Spinal cord (tissue), 10 donors: ENCODE results near the gene SDR42E1. TPM values are rescaled to one million over a fixed set of nuclear protein-coding genes. Genes with fewer than 3 reads are reported as not detected.

Source experiments
- DNase-seq, 6 donors: peaks; one replicate each; pipeline versions ENCODE4 v3.0.0 to v3.0.0-alpha.2; 2013 to 2015; ENCODE audit warnings: low spot score in 6 of 6, low read depth in 4 of 6
- H3K27ac ChIP-seq: one replicate; pipeline ENCODE4 v1.5.1; 2013; ENCODE audit warnings: low read depth, low read length, control low read depth
- H3K27me3 ChIP-seq: one replicate; pipeline ENCODE4 v1.6.1; 2013; ENCODE audit warnings: low read length; ENCODE audit not compliant: control insufficient read depth, insufficient read depth
- H3K36me3 ChIP-seq: one replicate; pipeline ENCODE4 v1.6.1; 2013; ENCODE audit warnings: low read length; ENCODE audit not compliant: control insufficient read depth, insufficient read depth
- H3K4me1 ChIP-seq: one replicate; pipeline ENCODE4 v1.6.1; 2013; ENCODE audit warnings: low read length; ENCODE audit not compliant: control insufficient read depth, insufficient read depth
- H3K4me3 ChIP-seq: one replicate; pipeline ENCODE4 v1.5.1; 2013; ENCODE audit warnings: low read depth, low read length, control low read depth
- H3K9me3 ChIP-seq: one replicate; pipeline ENCODE4 v1.6.1; 2013; ENCODE audit warnings: low read length; ENCODE audit not compliant: control insufficient read depth, insufficient read depth
- WGBS: methylation state at CpG from one replicate; pipeline ENCODE4 v1.1.5; 2013; ENCODE audit warnings: missing lambda C conversion rate; ENCODE audit not compliant: insufficient coverage; 5-methylcytosine and 5-hydroxymethylcytosine counted together
- long read RNA-seq, 4 donors: transcript quantifications; one replicate each; lab custom pipeline, GENCODE V29; 2026
- polyA plus RNA-seq, 2 donors: library from polyadenylated mRNA; unstranded; fragments of 120-200 nt; gene quantifications; one replicate each; pipeline ENCODE4 v1.2.1, GENCODE V29; 2013; ENCODE audit not compliant: insufficient read length in 2 of 2
- total RNA-seq, 2 donors: library from RNA; depleted of rRNA in 1 of 2; stranded (reverse); fragments of 120-200 nt in 1 of 2; fragments of >200 nt in 1 of 2; gene quantifications; one replicate each; pipeline versions ENCODE4 v1.2.3 to v1.2.4, GENCODE V29; 2013 to 2014
- donor health status: healthy.

SDR42E1 gene, protein sequence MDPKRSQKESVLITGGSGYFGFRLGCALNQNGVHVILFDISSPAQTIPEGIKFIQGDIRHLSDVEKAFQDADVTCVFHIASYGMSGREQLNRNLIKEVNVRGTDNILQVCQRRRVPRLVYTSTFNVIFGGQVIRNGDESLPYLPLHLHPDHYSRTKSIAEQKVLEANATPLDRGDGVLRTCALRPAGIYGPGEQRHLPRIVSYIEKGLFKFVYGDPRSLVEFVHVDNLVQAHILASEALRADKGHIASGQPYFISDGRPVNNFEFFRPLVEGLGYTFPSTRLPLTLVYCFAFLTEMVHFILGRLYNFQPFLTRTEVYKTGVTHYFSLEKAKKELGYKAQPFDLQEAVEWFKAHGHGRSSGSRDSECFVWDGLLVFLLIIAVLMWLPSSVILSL
- total RNA-seq, result 1 to 10 TPM in 1 of 2 donors, under 1 TPM in 1; 0.79 to 1.4 TPM
- 1 to 10 TPM in 1 of 2 donors, under 1 TPM in 1; 0.48 to 1.2 TPM for polyA plus RNA-seq
- long read RNA-seq, donor 1, result 0 reads
- long read RNA-seq, donor 2, result 0 reads
- long read RNA-seq, donor 3, result 0 reads
- long read RNA-seq, donor 4, full-length matches to known transcripts, result 3 of 3 reads
- long read RNA-seq, donor 4, partial matches to known transcripts, result 0 of 3 reads
- long read RNA-seq, donor 4, other reads (novel, unspliced or antisense), result 0 of 3 reads

- Histone ChIP-seq H3K36me3 (no peaks in the 10 kb centered on the region), H3K27ac (no peak within 1 kb of the TSS), H3K9me3 (peaks cover 8% of the 10 kb centered on the region), H3K4me3 (no peak within 1 kb of the TSS), H3K27me3 (peaks cover 7% of the 10 kb centered on the region), H3K4me1 (no peaks in the 10 kb centered on the region)
- peak in 1 of 6 donors; percentile 63 for DNase-seq
- 15% methylated on average over 32 of the region's 32 CpGs for WGBS
Measured at GRCh38 chr16:82011199-82011641, at the start of gene SDR42E1. Gene SDR42E1, minus strand, starts transcription at chr16:82011470. Its CDS starts 10,612 bp downstream, at chr16:82000858.

DNA sequence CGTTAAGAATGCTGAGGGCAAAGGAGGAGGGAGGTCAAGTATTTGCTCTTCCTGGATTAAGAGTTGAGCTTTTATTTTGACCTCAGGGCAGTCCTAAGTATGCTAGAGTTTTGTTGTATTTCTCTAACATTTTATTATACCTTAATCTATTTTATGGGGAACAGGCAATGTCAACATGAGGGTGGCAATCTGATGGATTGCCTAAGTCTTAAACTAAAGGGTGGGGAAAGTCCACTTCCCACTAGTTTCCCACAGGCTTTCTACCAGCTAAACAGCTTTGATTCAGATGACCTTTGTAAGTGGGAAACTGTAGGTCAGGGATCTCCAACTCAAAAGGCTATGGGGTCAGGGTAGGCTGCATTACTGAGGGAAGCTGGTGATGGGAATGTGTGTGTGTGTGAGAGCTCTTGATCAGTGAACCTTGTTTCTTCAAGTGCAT is 48.7 kb upstream of the SDR42E1 start:
- no peak for DNase-seq
- Histone ChIP-seq H3K9me3 (no peaks in the 10 kb centered on the region), H3K36me3 (no peaks in the 10 kb centered on the region), H3K27me3 (no peaks in the 10 kb centered on the region), H3K4me3 (no peak overlapping the region), H3K4me1 (no peaks in the 10 kb centered on the region), H3K27ac (no peak overlapping the region)
- no CpG with 5 or more reads among the region's 1 CpG for WGBS

GRCh38 chr16:82059161-82059982 is 48.1 kb upstream of the SDR42E1 start:
- no peaks in the 10 kb centered on the region for H3K9me3 ChIP-seq
- no peak for DNase-seq
- no peak overlapping the region for H3K27ac ChIP-seq
- WGBS, result 88% methylated on average over 4 of the region's 8 CpGs
- no peaks in the 10 kb centered on the region for H3K4me1 ChIP-seq
- no peaks in the 10 kb centered on the region for H3K27me3 ChIP-seq
- H3K4me3 ChIP-seq, result no peak overlapping the region
- H3K36me3 ChIP-seq, result no peaks in the 10 kb centered on the region

- no peak for DNase-seq
- H3K27ac ChIP-seq, result no peak overlapping the region
- H3K4me3 ChIP-seq, result no peak overlapping the region
- H3K27me3 ChIP-seq, result no peaks in the 10 kb centered on the region
- H3K4me1 ChIP-seq, result no peaks in the 10 kb centered on the region
- no CpG with 5 or more reads among the region's 3 CpGs for WGBS
- no peaks in the 10 kb centered on the region for H3K36me3 ChIP-seq
- H3K9me3 ChIP-seq, result no peaks in the 10 kb centered on the region
Measured at GRCh38 chr16:82056550-82056896, 45.3 kb upstream of the SDR42E1 start.

DNA sequence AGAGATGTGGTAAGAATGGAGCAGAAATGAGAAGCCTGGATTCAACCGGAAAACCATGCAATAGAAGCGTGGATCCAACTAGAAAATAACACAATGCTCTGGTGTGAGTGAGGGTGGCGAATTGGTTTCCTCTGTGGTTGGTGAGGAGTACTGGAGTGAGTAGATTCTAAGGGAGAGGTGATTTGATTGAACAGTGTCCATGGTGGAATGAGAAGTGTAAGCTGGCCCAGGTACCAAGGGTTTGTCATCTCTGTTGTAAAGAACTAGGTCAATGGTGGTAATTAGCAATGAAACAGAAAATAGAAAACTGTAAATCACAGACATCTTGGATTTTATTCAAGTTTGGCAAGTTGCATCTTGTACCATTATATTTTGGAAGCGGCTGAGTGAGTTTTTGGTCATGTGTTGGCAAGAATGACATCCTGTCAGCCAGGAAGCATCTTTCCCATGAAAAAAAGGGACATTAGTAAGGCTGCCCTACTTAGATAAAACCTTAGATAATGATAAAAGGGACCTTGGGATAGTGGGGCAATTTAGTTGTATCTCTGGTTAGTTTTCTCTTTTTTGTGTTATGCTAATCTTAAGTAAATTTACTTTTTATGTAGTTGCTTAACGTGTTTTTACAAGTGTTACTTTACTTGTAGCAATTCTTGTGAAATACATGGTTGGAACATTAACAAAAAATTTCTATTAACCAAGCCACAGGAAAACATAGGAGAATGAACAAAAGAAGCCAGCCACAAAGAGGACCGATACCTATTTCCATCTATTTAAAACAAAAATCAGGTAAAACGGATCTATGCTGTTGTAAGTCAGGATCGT is 44.7 kb upstream of the SDR42E1 start:
- 87% methylated on average over 4 of the region's 8 CpGs for WGBS
- no peak for DNase-seq
- Histone ChIP-seq H3K27ac (no peak overlapping the region), H3K27me3 (no peaks in the 10 kb centered on the region), H3K36me3 (no peaks in the 10 kb centered on the region), H3K4me1 (no peaks in the 10 kb centered on the region), H3K4me3 (no peak overlapping the region), H3K9me3 (no peaks in the 10 kb centered on the region)

DNA sequence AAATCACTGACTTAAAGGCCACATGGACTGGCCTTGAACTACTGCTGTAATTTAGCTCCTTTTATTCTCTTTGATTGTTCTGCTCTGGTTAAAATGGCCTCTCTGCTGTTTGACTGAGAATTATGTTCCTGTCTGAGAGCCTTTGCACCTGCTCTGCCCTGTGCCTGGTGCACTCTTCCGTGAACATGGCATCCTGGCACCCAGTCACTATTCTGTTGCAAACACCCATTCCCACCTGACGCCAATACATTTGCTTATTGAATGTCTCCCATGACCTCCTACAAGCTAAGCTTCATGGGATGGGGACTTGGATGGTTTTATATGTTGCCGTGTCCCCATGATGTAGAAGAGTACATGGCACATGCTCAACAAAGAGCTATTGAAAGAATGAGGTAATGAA is 43.8 kb upstream of the SDR42E1 start:
- H3K4me3 ChIP-seq, result no peak overlapping the region
- H3K4me1 ChIP-seq, result no peaks in the 10 kb centered on the region
- WGBS, result 65% methylated on average over 2 of the region's 3 CpGs
- H3K36me3 ChIP-seq, result no peaks in the 10 kb centered on the region
- no peaks in the 10 kb centered on the region for H3K9me3 ChIP-seq
- H3K27me3 ChIP-seq, result no peaks in the 10 kb centered on the region
- no peak for DNase-seq
- no peak overlapping the region for H3K27ac ChIP-seq

DNA sequence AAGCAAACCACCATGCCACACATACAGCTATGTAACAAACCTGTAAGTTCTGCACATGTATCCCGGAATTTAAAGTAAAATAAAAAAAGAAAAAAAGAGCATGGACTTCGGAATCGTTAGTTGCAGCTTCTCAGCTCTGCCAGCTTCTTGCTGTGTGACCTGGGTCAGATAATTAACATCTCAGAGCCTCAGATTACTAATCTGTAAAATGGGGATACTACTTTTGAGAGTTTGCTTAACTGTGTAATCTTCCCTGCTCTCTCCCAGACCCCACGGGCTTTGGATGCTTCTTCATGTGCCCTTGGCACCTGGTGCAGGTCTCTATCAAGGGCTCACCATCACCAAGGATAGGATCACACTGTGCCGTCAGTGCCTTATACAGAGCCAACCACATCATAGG is 40.4 kb upstream of the SDR42E1 start:
- Histone ChIP-seq H3K4me3 (no peak overlapping the region), H3K4me1 (no peaks in the 10 kb centered on the region), H3K27ac (no peak overlapping the region), H3K9me3 (no peaks in the 10 kb centered on the region), H3K27me3 (no peaks in the 10 kb centered on the region), H3K36me3 (no peaks in the 10 kb centered on the region)
- WGBS, result 87% methylated on average over 5 of the region's 5 CpGs
- DNase-seq, result no peak

- H3K9me3 ChIP-seq, result no peaks in the 10 kb centered on the region
Measured at GRCh38 chr16:82050909-82051357, 39.7 kb upstream of the SDR42E1 start.

GRCh38 chr16:82050506-82050905 is 39.2 kb upstream of the SDR42E1 start:
- no peak overlapping the region for H3K27ac ChIP-seq
- no peaks in the 10 kb centered on the region for H3K9me3 ChIP-seq
- WGBS, result 78% methylated on average over 1 of the region's 3 CpGs
- H3K27me3 ChIP-seq, result no peaks in the 10 kb centered on the region
- H3K36me3 ChIP-seq, result no peaks in the 10 kb centered on the region
- no peaks in the 10 kb centered on the region for H3K4me1 ChIP-seq
- H3K4me3 ChIP-seq, result no peak overlapping the region
- no peak for DNase-seq

More at GRCh38 chr16:82050909-82051357, 39.7 kb upstream of the SDR42E1 start:
- Histone ChIP-seq H3K4me1 (no peaks in the 10 kb centered on the region), H3K36me3 (no peaks in the 10 kb centered on the region), H3K4me3 (no peak overlapping the region), H3K27me3 (no peaks in the 10 kb centered on the region), H3K27ac (no peak overlapping the region)
- no CpG with 5 or more reads among the region's 4 CpGs for WGBS
- DNase-seq, result no peak
